ENCODE measurements around the gene CDC42BPB. TPM values are rescaled to one million over a fixed set of nuclear protein-coding genes. Genes with fewer than 3 reads are reported as not detected.
A peak's percentile ranks its signal among the peaks of the same experiment; 100 is the strongest.

The CDC42BPB gene
- total RNA-seq, 4 donors from 2014 or later, result 105 to 178 (median 107) TPM

GRCh38 chr14:103008768-103009357 lies 48.5 kb downstream of the CDC42BPB start:
- Histone ChIP-seq H3K4me1 (no peaks in the 10 kb centered on the region), H3K36me3 (peaks cover 47% of the 10 kb centered on the region), H3K27me3 (no peaks in the 10 kb centered on the region), H3K4me3 (no peak overlapping the region), H3K9me3 (no peaks in the 10 kb centered on the region), H3K27ac (no peak overlapping the region)
- no peak for TF ChIP-seq POLR2A (IDR thresholded peaks at IDR 0.05)
- no peak for TF ChIP-seq EP300 (IDR thresholded peaks at IDR 0.05)
- TF ChIP-seq POLR2AphosphoS5 (IDR thresholded peaks at IDR 0.05), result no peak
- no peak for TF ChIP-seq CTCF (IDR thresholded peaks at IDR 0.05)
- 84% methylated on average over 15 of the region's 15 CpGs for WGBS
- DNase-seq (ENCODE audit: low spot score in 2 of 2), result no peak

DNA sequence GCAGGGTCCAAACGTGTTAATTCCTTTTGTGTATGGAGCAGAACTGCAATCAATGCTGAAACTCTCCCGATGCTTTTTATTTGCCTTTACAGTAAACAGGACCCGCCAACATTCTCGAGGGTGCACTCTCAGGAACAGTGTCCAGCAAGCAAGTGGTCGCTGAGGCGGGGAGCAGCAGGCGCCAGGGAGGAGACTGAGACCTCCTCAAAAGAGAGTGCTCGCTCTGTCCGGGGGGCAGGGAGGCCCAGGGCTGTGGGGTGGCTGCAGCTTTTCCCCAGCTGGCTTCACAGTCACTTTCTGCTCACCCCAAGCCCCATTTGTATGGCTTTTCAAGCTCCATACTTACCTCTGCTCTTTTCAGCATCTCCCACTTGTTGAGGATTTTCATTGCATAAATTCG lies 49.2 kb downstream of the CDC42BPB start:
- WGBS, result 84% methylated on average over 10 of the region's 10 CpGs
- Histone ChIP-seq H3K27ac (no peak overlapping the region), H3K27me3 (no peaks in the 10 kb centered on the region), H3K36me3 (peaks cover 53% of the 10 kb centered on the region), H3K4me3 (no peak overlapping the region), H3K4me1 (no peaks in the 10 kb centered on the region), H3K9me3 (no peaks in the 10 kb centered on the region)
- no peak for DNase-seq (ENCODE audit: low spot score in 2 of 2)
- TF ChIP-seq CTCF (IDR thresholded peaks at IDR 0.05) (no peak), EP300 (IDR thresholded peaks at IDR 0.05) (no peak), POLR2AphosphoS5 (IDR thresholded peaks at IDR 0.05) (no peak), POLR2A (IDR thresholded peaks at IDR 0.05) (no peak)

DNA sequence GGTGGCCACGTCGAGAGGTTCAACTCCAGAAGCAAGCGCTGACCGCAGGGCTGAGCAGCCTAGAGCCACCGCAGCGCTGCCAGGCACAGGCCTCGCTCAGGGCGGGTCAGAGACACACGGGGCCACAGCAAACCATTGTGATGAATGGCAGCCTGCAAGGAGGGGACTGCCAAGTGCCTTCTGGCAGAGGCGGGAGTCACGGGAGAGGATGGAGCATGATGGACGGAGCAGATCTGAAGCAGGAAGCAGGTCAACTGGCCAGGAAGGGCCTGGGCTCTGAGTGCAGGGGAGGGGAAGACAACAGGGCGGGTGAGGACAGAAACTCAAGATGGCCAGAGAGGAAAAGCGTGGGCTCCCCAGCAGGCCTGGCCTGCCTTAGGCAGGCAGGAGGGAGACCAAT lies 49.8 kb downstream of the CDC42BPB start:
- Histone ChIP-seq H3K4me1 (no peaks in the 10 kb centered on the region), H3K4me3 (no peak overlapping the region), H3K9me3 (no peaks in the 10 kb centered on the region), H3K27ac (no peak overlapping the region), H3K36me3 (peaks cover 58% of the 10 kb centered on the region), H3K27me3 (no peaks in the 10 kb centered on the region)
- TF ChIP-seq CTCF (IDR thresholded peaks at IDR 0.05) (no peak), POLR2AphosphoS5 (IDR thresholded peaks at IDR 0.05) (no peak), EP300 (IDR thresholded peaks at IDR 0.05) (no peak), POLR2A (IDR thresholded peaks at IDR 0.05) (no peak)
- 81% methylated on average over 14 of the region's 14 CpGs for WGBS
- DNase-seq (ENCODE audit: low spot score in 2 of 2), result no peak

DNA sequence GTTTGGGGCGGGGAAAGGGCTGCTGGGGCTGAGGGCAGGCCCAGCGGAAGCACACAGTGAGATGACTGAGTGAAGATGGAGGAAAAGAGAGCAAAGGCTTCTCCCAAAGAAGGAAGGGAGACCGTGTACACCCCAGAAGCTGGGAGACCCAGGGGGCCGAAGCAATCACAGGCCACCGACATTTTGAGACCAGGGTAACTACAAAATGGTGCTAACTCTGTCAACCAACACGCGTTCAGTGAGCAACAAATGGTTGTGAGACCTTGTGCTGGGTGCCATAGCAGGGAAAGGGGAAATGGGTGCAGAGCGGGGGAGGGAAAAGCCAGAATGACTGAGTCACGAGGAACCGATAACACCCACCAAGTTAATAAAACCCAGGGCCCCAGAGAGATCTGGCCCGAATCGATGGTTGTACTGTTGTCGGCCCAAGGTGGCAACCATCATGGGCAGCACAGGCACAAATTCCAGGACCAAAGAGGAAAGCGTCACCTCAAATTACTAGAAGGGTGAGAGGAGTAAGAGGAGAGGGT lies 50.3 kb downstream of the CDC42BPB start:
- Histone ChIP-seq H3K36me3 (peaks cover 63% of the 10 kb centered on the region), H3K4me1 (no peaks in the 10 kb centered on the region), H3K4me3 (no peak overlapping the region), H3K9me3 (no peaks in the 10 kb centered on the region), H3K27me3 (no peaks in the 10 kb centered on the region), H3K27ac (no peak overlapping the region)
- TF ChIP-seq POLR2A (IDR thresholded peaks at IDR 0.05), result no peak
- TF ChIP-seq CTCF (IDR thresholded peaks at IDR 0.05), result no peak
- no peak for TF ChIP-seq POLR2AphosphoS5 (IDR thresholded peaks at IDR 0.05)
- TF ChIP-seq EP300 (IDR thresholded peaks at IDR 0.05), result no peak
- 96% methylated on average over 14 of the region's 14 CpGs for WGBS
- DNase-seq (ENCODE audit: low spot score in 2 of 2), result no peak

DNA sequence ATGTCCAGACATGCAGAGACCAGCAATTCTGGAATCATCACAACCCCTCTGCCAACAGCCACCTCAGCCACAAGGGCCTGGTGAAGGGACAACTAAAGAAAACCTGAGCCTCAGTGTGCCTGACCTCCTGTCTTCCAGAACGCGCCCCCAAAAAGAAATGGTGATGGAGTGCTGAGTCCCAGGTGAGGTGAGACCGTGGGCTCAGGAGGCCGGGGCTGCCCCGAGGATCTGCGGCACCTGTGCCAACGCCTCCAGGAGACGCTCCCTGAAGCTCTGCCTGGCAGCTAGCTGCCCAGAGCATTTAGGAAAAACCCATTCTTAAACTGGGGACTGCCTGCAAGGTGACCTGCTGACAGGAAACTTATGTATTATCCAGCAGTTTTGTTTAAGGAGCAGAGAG lies 51.2 kb downstream of the CDC42BPB start:
- peaks cover 67% of the 10 kb centered on the region for H3K36me3 ChIP-seq
- H3K9me3 ChIP-seq, result no peaks in the 10 kb centered on the region
- H3K27ac ChIP-seq, result no peak overlapping the region
- no peaks in the 10 kb centered on the region for H3K27me3 ChIP-seq
- WGBS, result 97% methylated on average over 8 of the region's 8 CpGs
- TF ChIP-seq CTCF (IDR thresholded peaks at IDR 0.05), result no peak
- no peak for TF ChIP-seq POLR2A (IDR thresholded peaks at IDR 0.05)
- no peak for TF ChIP-seq EP300 (IDR thresholded peaks at IDR 0.05)
- no peak for TF ChIP-seq POLR2AphosphoS5 (IDR thresholded peaks at IDR 0.05)
- DNase-seq (ENCODE audit: low spot score in 2 of 2), result peak in 1 of 2 donors; percentile 38
- no peak overlapping the region for H3K4me3 ChIP-seq
- no peaks in the 10 kb centered on the region for H3K4me1 ChIP-seq

Measured in suprapubic skin (tissue), 4 donors.